H1 (cell line): ENCODE results near the gene EIF2AK2. TPM values are rescaled to one million over a fixed set of nuclear protein-coding genes. Genes with fewer than 3 reads are reported as not detected.

ENCODE experiments used
- BACH1 ChIP-seq: IDR thresholded peaks from 2 replicates; pipeline ENCODE4 v1.6.1; 2012; ENCODE audit warnings: low read length, improper control_type of control experiment
- BRCA1 ChIP-seq: IDR thresholded peaks from 2 replicates; pipeline ENCODE4 v1.6.1; 2012; ENCODE audit warnings: low read depth, low read length, improper control_type of control experiment
- CBX5 ChIP-seq: fragments of 300-800, 300-1000 bp; sonication (generic); IDR thresholded peaks from 2 replicates; pipeline ENCODE4 v1.7.1; 2016; ENCODE audit warnings: antibody characterized with exemption, low read length, low read depth
- CTBP2 ChIP-seq: IDR thresholded peaks from 2 replicates; pipeline ENCODE4 v1.7.0; 2011; ENCODE audit warnings: borderline replicate concordance, mild to moderate bottlenecking, moderate library complexity, mixed read lengths, low read length; ENCODE audit not compliant: insufficient read depth, insufficient read length
- FOSL1 ChIP-seq: IDR thresholded peaks from 2 replicates; pipeline ENCODE4 v1.6.1; 2011; ENCODE audit warnings: mild to moderate bottlenecking, low read depth, low read length, moderate library complexity; ENCODE audit not compliant: insufficient read depth
- NANOG ChIP-seq: IDR thresholded peaks from 2 replicates; pipeline ENCODE4 v1.6.1; 2011; ENCODE audit warnings: low read length, low read depth, mild to moderate bottlenecking, inconsistent platforms; ENCODE audit not compliant: insufficient read depth, poor library complexity, severe bottlenecking
- RAD21 ChIP-seq, 2 experiments: IDR thresholded peaks in 1 of 2; conservative IDR thresholded peaks in 1 of 2; 2 replicates each; pipeline ENCODE4 v1.6.1; 2011; ENCODE audit warnings: low read depth in 2 of 2, low read length in 2 of 2, improper control_type of control experiment in 1 of 2, inconsistent platforms in 1 of 2, mild to moderate bottlenecking in 1 of 2, moderate library complexity in 1 of 2
- SP4 ChIP-seq: IDR thresholded peaks from 2 replicates; pipeline ENCODE4 v1.6.1; 2012; ENCODE audit warnings: low read length, inconsistent platforms
- TAF1 ChIP-seq: IDR thresholded peaks from 2 replicates; pipeline ENCODE4 v1.6.1; 2011; ENCODE audit warnings: mild to moderate bottlenecking, low read depth, low read length
- TBP ChIP-seq: IDR thresholded peaks from 2 replicates; pipeline ENCODE4 v1.6.1; 2011; ENCODE audit warnings: low read depth, low read length, improper control_type of control experiment
- YY1 ChIP-seq: IDR thresholded peaks from 2 replicates; pipeline ENCODE4 v1.6.1; 2011; ENCODE audit warnings: low read depth, mild to moderate bottlenecking, low read length
- polyA plus RNA-seq, 7 experiments: library from polyadenylated mRNA; depleted of rRNA in 3 of 7; stranded (reverse) in 5 of 7; unstranded in 2 of 7; fragments of >200 nt in 5 of 7; fragments of 200-250 nt in 2 of 7; gene quantifications; 1 replicate in 5 of 7; 2 replicates in 1 of 7; 4 replicates in 1 of 7; pipeline versions ENCODE4 v1.2.1 to v1.2.3, GENCODE V29; 2011 to 2013; ENCODE audit warnings: missing spikeins in 2 of 7, mixed read lengths in 2 of 7
- total RNA-seq: library from RNA; stranded (reverse); fragmentation: NEBNext Ultra II Directional; extraction: Animal tissue kit (Norgen Biotek cat#: 25700); gene quantifications from 2 replicates; pipeline ENCODE4 v1.2.1, GENCODE V29; 2021

EIF2AK2 gene
- total and polyA plus RNA-seq, 2 of the 8 experiments (the other 6 are each of a cell fraction or from before 2014, with no cell fraction given): 13.1 to 46.9 TPM

GRCh38 chr2:37083873-37084794 is 72.6 kb downstream of the EIF2AK2 start, which contains the start of the genes GPATCH11 and HEATR5B (continued):
- TF ChIP-seq RAD21 (IDR thresholded peaks at IDR 0.05 in 1 of 2, conservative IDR thresholded peaks at IDR 0.05 in 1 of 2; ENCODE audit: low read depth in 2 of 2, low read length in 2 of 2) (no peak), BRCA1 (no peak), BACH1 (no peak), TBP (peak; percentile 55; the same call in 1 of the 2 replicates), YY1 (no peak), NANOG (no peak), CBX5 (no peak), FOSL1 (no peak), CTBP2 (no peak), SP4 (peak; percentile 65; the same call in 1 of the 2 replicates), TAF1 (no peak; the same call in 1 of the 2 replicates)
